SU-DHL-6 (cell line): Measurements from ENCODE around the gene POLR3GL.

Experiments used
- CTCF ChIP-seq: fragments of 200-600 bp; sonication (generic); IDR thresholded peaks from one replicate; pipeline ENCODE4 v1.5.1; 2017; ENCODE audit warnings: antibody characterized with exemption, mild to moderate bottlenecking, low read length, moderate library complexity; ENCODE audit not compliant: insufficient read depth, poor library complexity, severe bottlenecking
- EZH2phosphoT487 ChIP-seq: fragments of 200-600 bp; sonication (generic), shearing (Covaris generic); conservative IDR thresholded peaks from 2 replicates; pipeline ENCODE4 v1.6.1; 2018; ENCODE audit warnings: mild to moderate bottlenecking, antibody characterized with exemption, low read length, moderate library complexity, mixed read lengths

- TF ChIP-seq CTCF: no peak
- TF ChIP-seq EZH2phosphoT487: no peak
Measured at GRCh38 chr1:145997016-145997717, 32.7 kb downstream of the POLR3GL start.
